Endothelial cell of umbilical vein (primary cell): ENCODE data around the gene DIP2A. TPM values are rescaled to one million over a fixed set of nuclear protein-coding genes. Genes with fewer than 3 reads are reported as not detected.

ENCODE experiments used
- BruUV-seq: library from RNA; stranded (reverse); fragments of 400-500 nt; replicated peaks from 2 replicates; lab custom pipeline; 2021; lab: Mats Ljungman, UMichigan
- CTCF ChIA-PET: fragments of 300-600, 350-600 bp; sonication (Branson Sonifier 250); formaldehyde crosslinking; loops from one replicate; lab custom pipeline; 2021; ENCODE audit warnings: antibody characterized with exemption, inconsistent platforms; lab: Charles Lee
- POLR2A ChIA-PET: fragments of 300-600, 350-600 bp; sonication (Branson Sonifier 250); formaldehyde crosslinking; loops from one replicate; lab custom pipeline; 2021; ENCODE audit warnings: antibody characterized with exemption, inconsistent platforms; lab: Charles Lee
- DNase-seq: peaks from one replicate; pipeline ENCODE4 v3.0.0-alpha.2; 2011; ENCODE audit warnings: low read depth, low spot score
- FAIRE-seq: peaks from 2 replicates; lab custom pipeline; 2011; peaks lifted over from hg19 to GRCh38; lab: Jason Lieb, UNC
- H2AFZ ChIP-seq: 2 replicates; pipeline ENCODE4 v1.6.0; 2012; ENCODE audit warnings: low read depth, low read length, control low read depth, inconsistent platforms
- H3K27ac ChIP-seq: 2 replicates; pipeline ENCODE4 v1.5.1; 2011; ENCODE audit warnings: low read depth, mild to moderate bottlenecking, control low read depth, low read length, moderate library complexity; ENCODE audit not compliant: insufficient read depth
- H3K27me3 ChIP-seq, 2 experiments: 2 replicates each; pipeline versions ENCODE4 v1.6.0 to v1.6.1; 2011; ENCODE audit warnings: low read length in 2 of 2, mixed read lengths in 1 of 2; ENCODE audit not compliant: control insufficient read depth in 2 of 2, insufficient read depth in 2 of 2
- H3K36me3 ChIP-seq, 2 experiments: 2 replicates in 1 of 2; 3 replicates in 1 of 2; pipeline ENCODE4 v1.5.1; 2011; ENCODE audit warnings: low read length in 2 of 2, mild to moderate bottlenecking in 1 of 2, moderate library complexity in 1 of 2; ENCODE audit not compliant: control insufficient read depth in 2 of 2, insufficient read depth in 2 of 2; ENCODE audit errors: extremely low read depth in 1 of 2
- H3K4me1 ChIP-seq: 3 replicates; pipeline ENCODE4 v1.5.1; 2011; ENCODE audit warnings: mild to moderate bottlenecking, low read length; ENCODE audit not compliant: control insufficient read depth, insufficient read depth; ENCODE audit errors: extremely low read depth
- H3K4me2 ChIP-seq: 2 replicates; pipeline ENCODE4 v1.6.1; 2011; ENCODE audit warnings: low read length, control low read depth, mixed read lengths; ENCODE audit not compliant: insufficient read depth
- H3K4me3 ChIP-seq, 3 experiments: fragments of 200-600 bp in 1 of 3; sonication (generic), shearing (Covaris generic) in 1 of 3; replicated peaks in 1 of 3; 2 replicates each; pipeline ENCODE4 v1.5.1; 2011 to 2016; ENCODE audit warnings: control low read depth in 3 of 3, low read length in 3 of 3, mild to moderate bottlenecking in 2 of 3, inconsistent platforms in 1 of 3, low read depth in 1 of 3, moderate library complexity in 1 of 3; ENCODE audit not compliant: insufficient read depth in 1 of 3
- H3K79me2 ChIP-seq: 2 replicates; pipeline ENCODE4 v1.6.0; 2012; ENCODE audit warnings: low read length, inconsistent platforms; ENCODE audit not compliant: control insufficient read depth, insufficient read depth
- H3K9ac ChIP-seq: replicated peaks from 2 replicates; pipeline ENCODE3; 2011; ENCODE audit warnings: low read length, control low read depth; ENCODE audit not compliant: insufficient read depth; ENCODE audit errors: extremely low read depth
- H3K9me1 ChIP-seq: replicated peaks from 3 replicates; pipeline ENCODE4 v1.6.0; 2011; ENCODE audit warnings: mild to moderate bottlenecking, low read length; ENCODE audit not compliant: control insufficient read depth, insufficient read depth; ENCODE audit errors: extremely low read depth
- H3K9me3 ChIP-seq: replicated peaks from 2 replicates; pipeline ENCODE4 v1.5.1; 2012; ENCODE audit warnings: low read length, inconsistent platforms; ENCODE audit not compliant: control insufficient read depth, insufficient read depth
- H4K20me1 ChIP-seq: replicated peaks from 2 replicates; pipeline ENCODE3; 2011; ENCODE audit warnings: mild to moderate bottlenecking, low read length; ENCODE audit not compliant: control insufficient read depth, insufficient read depth; ENCODE audit errors: extremely low read depth
- EZH2 ChIP-seq: IDR thresholded peaks from 2 replicates; pipeline ENCODE4 v1.6.1; 2012; ENCODE audit warnings: borderline replicate concordance, low read depth, mild to moderate bottlenecking, moderate library complexity, low read length, inconsistent platforms; ENCODE audit not compliant: severe bottlenecking
- FOS ChIP-seq: IDR thresholded peaks from 2 replicates; pipeline ENCODE4 v1.6.1; 2011; ENCODE audit warnings: mild to moderate bottlenecking, low read length, moderate library complexity, borderline replicate concordance; ENCODE audit not compliant: insufficient read depth
- GATA2 ChIP-seq: IDR thresholded peaks from 2 replicates; pipeline ENCODE4 v1.7.0; 2011; ENCODE audit warnings: low read depth, mild to moderate bottlenecking, moderate library complexity, mixed read lengths, low read length; ENCODE audit not compliant: insufficient read length, insufficient read depth
- JUN ChIP-seq: IDR thresholded peaks from 2 replicates; pipeline ENCODE4 v1.6.1; 2011; ENCODE audit warnings: borderline replicate concordance, low read depth; ENCODE audit not compliant: insufficient read length, insufficient read depth
- MAX ChIP-seq: IDR thresholded peaks from 2 replicates; pipeline ENCODE4 v1.6.1; 2011; ENCODE audit not compliant: insufficient read depth, insufficient read length
- MYC ChIP-seq: IDR thresholded peaks from one replicate; pipeline ENCODE4 v1.6.1; 2011; ENCODE audit warnings: mild to moderate bottlenecking, low read depth, low read length
- POLR2A ChIP-seq: IDR thresholded peaks from 2 replicates; pipeline ENCODE4 v1.6.1; 2012; ENCODE audit warnings: low read depth, mild to moderate bottlenecking, control low read depth, low read length
- POLR2AphosphoS5 ChIP-seq: IDR thresholded peaks from 2 replicates; pipeline ENCODE4 v1.6.1; 2012; ENCODE audit warnings: low read depth, mild to moderate bottlenecking, control low read depth, low read length, moderate library complexity; ENCODE audit not compliant: insufficient read depth
- dilution Hi-C: fragments of 300-500 bp; cut with MboI; formaldehyde crosslinking; loops from one replicate; pipeline ENCODE4 v1.15.0; 2019; ENCODE audit warnings: low sequenced_read_pairs; ENCODE audit not compliant: extremely low pct_ligation_motif_present
- intact Hi-C: fragments of 100-400 bp; cut with micrococcal nuclease; formaldehyde crosslinking; loops from one replicate; pipeline ENCODE4 v1.10.0; 2022
- polyA plus RNA-seq, 4 experiments: library from polyadenylated mRNA; depleted of rRNA in 3 of 4; stranded (reverse) in 3 of 4; unstranded in 1 of 4; fragments of >200 nt; gene quantifications; 2 replicates each; pipeline versions ENCODE4 v1.2.1 to v1.2.3, GENCODE V29; 2011 to 2012; ENCODE audit warnings: missing spikeins in 1 of 4
- total RNA-seq: library from RNA; stranded (reverse); gene quantifications from 2 replicates; pipeline ENCODE4 v1.2.3, GENCODE V29; 2021
- TF ChIP-seq, protein P1 (sequence below), 2 donors: IDR thresholded peaks; 1 replicate in 1 of 2; 2 replicates in 1 of 2; pipeline ENCODE4 v1.5.1; 2011; ENCODE audit warnings: low read length in 2 of 2, mild to moderate bottlenecking in 2 of 2, moderate library complexity in 2 of 2, control low read depth in 1 of 2, inconsistent platforms in 1 of 2, low read depth in 1 of 2; ENCODE audit not compliant: insufficient read depth in 1 of 2; ENCODE audit errors: extremely low read depth in 1 of 2

Gene DIP2A
- total and polyA plus RNA-seq, 2 donors (not counting 3 experiments of a cell fraction or from before 2014, with no cell fraction given), result 34.5 to 62.1 TPM

DNA sequence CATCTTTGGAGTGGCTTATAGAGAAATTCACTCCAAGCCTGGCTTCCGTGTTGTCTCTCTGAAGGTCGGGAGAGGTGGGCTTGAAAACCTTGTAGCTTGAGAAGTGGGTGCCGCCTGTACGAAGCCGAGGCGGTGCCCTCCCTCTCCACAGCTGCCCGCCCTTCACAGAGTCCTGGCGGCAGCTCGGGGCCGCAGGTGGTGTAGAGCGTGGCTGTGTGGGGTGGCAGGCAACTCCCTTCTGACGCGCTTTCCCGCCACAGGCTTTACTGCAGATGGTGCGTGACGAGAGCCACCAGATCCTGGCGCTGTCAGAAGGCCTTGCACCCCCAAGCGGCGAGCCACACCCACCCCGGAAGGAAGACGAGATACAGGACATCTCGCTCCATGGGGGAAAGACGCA lies 33.1 kb upstream of the DIP2A start:
- TF ChIP-seq, protein P1, sequence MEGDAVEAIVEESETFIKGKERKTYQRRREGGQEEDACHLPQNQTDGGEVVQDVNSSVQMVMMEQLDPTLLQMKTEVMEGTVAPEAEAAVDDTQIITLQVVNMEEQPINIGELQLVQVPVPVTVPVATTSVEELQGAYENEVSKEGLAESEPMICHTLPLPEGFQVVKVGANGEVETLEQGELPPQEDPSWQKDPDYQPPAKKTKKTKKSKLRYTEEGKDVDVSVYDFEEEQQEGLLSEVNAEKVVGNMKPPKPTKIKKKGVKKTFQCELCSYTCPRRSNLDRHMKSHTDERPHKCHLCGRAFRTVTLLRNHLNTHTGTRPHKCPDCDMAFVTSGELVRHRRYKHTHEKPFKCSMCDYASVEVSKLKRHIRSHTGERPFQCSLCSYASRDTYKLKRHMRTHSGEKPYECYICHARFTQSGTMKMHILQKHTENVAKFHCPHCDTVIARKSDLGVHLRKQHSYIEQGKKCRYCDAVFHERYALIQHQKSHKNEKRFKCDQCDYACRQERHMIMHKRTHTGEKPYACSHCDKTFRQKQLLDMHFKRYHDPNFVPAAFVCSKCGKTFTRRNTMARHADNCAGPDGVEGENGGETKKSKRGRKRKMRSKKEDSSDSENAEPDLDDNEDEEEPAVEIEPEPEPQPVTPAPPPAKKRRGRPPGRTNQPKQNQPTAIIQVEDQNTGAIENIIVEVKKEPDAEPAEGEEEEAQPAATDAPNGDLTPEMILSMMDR (IDR thresholded peaks at IDR 0.05; ENCODE audit: extremely low read depth in 1 of 2, insufficient read depth in 1 of 2, low read depth in 1 of 2, low read length in 2 of 2), result no peak
- TF ChIP-seq GATA2 (no peak), JUN (no peak), MAX (no peak), POLR2AphosphoS5 (no peak), POLR2A (no peak), MYC (no peak), FOS (no peak), EZH2 (no peak)
- Histone ChIP-seq H3K36me3 (peaks cover 2 to 22% of the 10 kb centered on the region in 2 experiments), H3K9me3 (no peaks in the 10 kb centered on the region), H3K4me1 (no peaks in the 10 kb centered on the region), H3K4me3 (no peak overlapping the region), H3K79me2 (no peaks in the 10 kb centered on the region), H3K27ac (no peak overlapping the region), H4K20me1 (no peaks in the 10 kb centered on the region), H3K4me2 (no peak overlapping the region), H2AFZ (no peak overlapping the region), H3K9me1 (no peaks in the 10 kb centered on the region), H3K9ac (no peak overlapping the region), H3K27me3 (no peaks in the 10 kb centered on the region)
- DNase-seq (no peak), FAIRE-seq (no peak)
- no TSS peak for BruUV-seq
- intact Hi-C loops (no loop called here), dilution Hi-C loops (no loop called here)
- ChIA-PET CTCF (interaction anchor here (0.6 to 1.2 kb wide), 2 partner anchors 36 to 205 kb away, joined by 3 read pairs; no protein-coding TSS in a partner anchor), POLR2A (no interaction called here)
